SU-DHL-6 (cell line): Measurements from ENCODE around the gene NTF4.

Experiments used
- H2AFZ ChIP-seq: fragments of 200-600 bp; sonication (generic); 2 replicates; pipeline ENCODE4 v1.6.1; 2014; ENCODE audit warnings: low read depth, mild to moderate bottlenecking, moderate library complexity, mixed read lengths, antibody characterized with exemption, low read length; ENCODE audit not compliant: severe bottlenecking
- H3F3A ChIP-seq: fragments of 200-600 bp; shearing (Covaris generic); 2 replicates; pipeline ENCODE4 v1.6.0; 2016; ENCODE audit warnings: antibody characterized with exemption, mild to moderate bottlenecking; ENCODE audit not compliant: insufficient read depth
- H3K27ac ChIP-seq: fragments of 200-600 bp; sonication (generic); 2 replicates; pipeline ENCODE4 v1.5.1; 2016; ENCODE audit warnings: low read depth, mild to moderate bottlenecking, low read length, moderate library complexity, mixed read lengths
- H3K27me3 ChIP-seq: fragments of 200-600 bp; sonication (generic), shearing (Covaris generic); 2 replicates; pipeline ENCODE4 v1.6.0; 2014; ENCODE audit warnings: mild to moderate bottlenecking, low read length
- H3K36me3 ChIP-seq: fragments of 200-600 bp; sonication (generic); 2 replicates; pipeline ENCODE4 v1.6.1; 2014; ENCODE audit warnings: mild to moderate bottlenecking, low read length, mixed read lengths
- H3K4me2 ChIP-seq: fragments of 300-600, 200-600 bp; shearing (Covaris generic), sonication (generic); 2 replicates; pipeline ENCODE4 v1.6.0; 2014; ENCODE audit warnings: low read length, low read depth, mild to moderate bottlenecking; ENCODE audit not compliant: poor library complexity, severe bottlenecking
- H3K4me3 ChIP-seq: fragments of 200-600 bp; sonication (generic); 2 replicates; pipeline ENCODE4 v1.5.1; 2014; ENCODE audit warnings: antibody characterized with exemption, low read length, mild to moderate bottlenecking, mixed read lengths; ENCODE audit not compliant: insufficient read depth, poor library complexity, severe bottlenecking
- H3K79me2 ChIP-seq: fragments of 200-600 bp; sonication (generic); 2 replicates; pipeline ENCODE4 v1.6.1; 2014; ENCODE audit warnings: mild to moderate bottlenecking, low read length, moderate library complexity; ENCODE audit not compliant: insufficient read depth
- H3K9ac ChIP-seq: fragments of 200-600 bp; sonication (generic); 2 replicates; pipeline ENCODE4 v1.7.0; 2014; ENCODE audit warnings: mild to moderate bottlenecking, low read length
- H3K9me2 ChIP-seq: fragments of 200-600 bp; sonication (generic); replicated peaks from 2 replicates; pipeline ENCODE4 v1.6.1; 2014; ENCODE audit warnings: low read length; ENCODE audit not compliant: insufficient read depth
- H3K9me3 ChIP-seq: fragments of 200-600 bp; sonication (generic); 2 replicates; pipeline ENCODE4 v1.6.1; 2014; ENCODE audit warnings: low read length, mixed read lengths; ENCODE audit not compliant: insufficient read depth
- H4K20me1 ChIP-seq: fragments of 200-600 bp; sonication (generic); 2 replicates; pipeline ENCODE4 v1.6.1; 2014; ENCODE audit warnings: low read depth, mild to moderate bottlenecking, antibody characterized with exemption, low read length, moderate library complexity, mixed read lengths
- CTCF ChIP-seq: fragments of 200-600 bp; sonication (generic); IDR thresholded peaks from one replicate; pipeline ENCODE4 v1.5.1; 2017; ENCODE audit warnings: antibody characterized with exemption, mild to moderate bottlenecking, low read length, moderate library complexity; ENCODE audit not compliant: insufficient read depth, poor library complexity, severe bottlenecking
- EZH2phosphoT487 ChIP-seq: fragments of 200-600 bp; sonication (generic), shearing (Covaris generic); conservative IDR thresholded peaks from 2 replicates; pipeline ENCODE4 v1.6.1; 2018; ENCODE audit warnings: mild to moderate bottlenecking, antibody characterized with exemption, low read length, moderate library complexity, mixed read lengths

NTF4 gene

GRCh38 chr19:49014123-49014869, 50.3 kb downstream of the NTF4 start:
- H3K36me3 ChIP-seq: no peaks in the 10 kb centered on the region
- H4K20me1 ChIP-seq: no peaks in the 10 kb centered on the region

GRCh38 chr19:49011194-49011593, 53.4 kb downstream of the NTF4 start:
- H3K9ac ChIP-seq: no peak overlapping the region
- H3K27me3 ChIP-seq: no peaks in the 10 kb centered on the region
- no peak overlapping the region for H3K4me3 ChIP-seq
- no peak overlapping the region for H3K27ac ChIP-seq
- no peaks in the 10 kb centered on the region for H3K9me3 ChIP-seq
- no peaks in the 10 kb centered on the region for H3K36me3 ChIP-seq
- no peaks in the 10 kb centered on the region for H3F3A ChIP-seq
- no peaks in the 10 kb centered on the region for H3K79me2 ChIP-seq
- H2AFZ ChIP-seq: no peak overlapping the region
- H3K4me2 ChIP-seq: no peak overlapping the region
- no peaks in the 10 kb centered on the region for H4K20me1 ChIP-seq
- TF ChIP-seq CTCF (no peak), EZH2phosphoT487 (no peak)
- no peaks in the 10 kb centered on the region for H3K9me2 ChIP-seq

More at GRCh38 chr19:49014123-49014869, 50.3 kb downstream of the NTF4 start:
- Histone ChIP-seq H3K9me2 (no peaks in the 10 kb centered on the region), H3K4me3 (no peak overlapping the region), H3K79me2 (no peaks in the 10 kb centered on the region), H3K9ac (no peak overlapping the region), H3F3A (no peaks in the 10 kb centered on the region), H3K27me3 (no peaks in the 10 kb centered on the region), H3K27ac (no peak overlapping the region), H3K9me3 (no peaks in the 10 kb centered on the region), H2AFZ (no peak overlapping the region), H3K4me2 (no peak overlapping the region)
- no peak for TF ChIP-seq CTCF
- TF ChIP-seq EZH2phosphoT487: no peak
